Measurements from ENCODE around the gene OSM. TPM values are rescaled to one million over a fixed set of nuclear protein-coding genes. Genes with fewer than 3 reads are reported as not detected.
"Not testable (repeated sequence)": the region's sequence is repeated elsewhere in the genome, so short reads cannot be mapped to it uniquely, and the experiment has no call there.

OSM gene
- total and polyA plus RNA-seq, 4 donors: 0.39 to 1.9 (median 0.65) TPM

DNA sequence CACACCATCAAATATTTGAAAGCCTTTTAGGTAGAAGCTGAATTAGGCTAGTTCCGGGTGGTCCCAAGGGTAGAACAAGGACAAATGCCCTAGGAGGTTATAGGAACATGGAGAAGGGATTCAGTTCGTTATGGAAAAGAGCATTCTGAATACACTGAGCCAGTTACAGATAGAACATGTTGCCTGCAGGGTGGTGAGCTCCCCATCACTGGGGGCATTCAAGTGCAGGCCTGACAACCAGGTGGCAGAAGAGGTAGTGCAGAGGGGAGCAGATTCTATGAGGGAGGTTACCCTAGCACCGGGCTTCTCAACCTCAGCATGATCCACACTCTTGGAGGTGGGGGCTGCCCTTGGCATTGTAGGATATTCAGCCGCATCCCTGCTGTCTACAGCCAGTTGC, 44.3 kb downstream of the OSM start:
- no peaks in the 10 kb centered on the region for H3K9me3 ChIP-seq (ENCODE audit: control insufficient read depth, insufficient read depth, low read length)
- WGBS (ENCODE audit: insufficient coverage): 74% methylated on average over 2 of the region's 4 CpGs
- peaks cover 15% of the 10 kb centered on the region for H3K4me1 ChIP-seq (ENCODE audit: control insufficient read depth, insufficient read depth, low read length)

GRCh38 chr22:30221121-30221992, 45.3 kb downstream of the OSM start:
- Histone ChIP-seq H3K27me3 (ENCODE audit: control insufficient read depth, insufficient read depth, low read length) (no peaks in the 10 kb centered on the region), H3K9me3 (ENCODE audit: control insufficient read depth, insufficient read depth, low read length) (no peaks in the 10 kb centered on the region), H3K4me1 (ENCODE audit: control insufficient read depth, insufficient read depth, low read length) (peaks cover 18% of the 10 kb centered on the region), H3K27ac (ENCODE audit: low read depth, low read length) (no peak overlapping the region), H3K4me3 (ENCODE audit: low read depth, low read length) (no peak overlapping the region), H3K36me3 (ENCODE audit: control insufficient read depth, insufficient read depth, low read length) (no peaks in the 10 kb centered on the region)
- DNase-seq (ENCODE audit: low read depth in 4 of 6, low spot score in 6 of 6): no peak
- 79% methylated on average over 25 of the region's 26 CpGs for WGBS (ENCODE audit: insufficient coverage)

More for the DNA sequence above, 44.3 kb downstream of the OSM start:
- H3K27me3 ChIP-seq (ENCODE audit: control insufficient read depth, insufficient read depth, low read length): no peaks in the 10 kb centered on the region
- no peak for DNase-seq (ENCODE audit: low read depth in 4 of 6, low spot score in 6 of 6)
- no peak overlapping the region for H3K4me3 ChIP-seq (ENCODE audit: low read depth, low read length)
- H3K36me3 ChIP-seq (ENCODE audit: control insufficient read depth, insufficient read depth, low read length): no peaks in the 10 kb centered on the region
- H3K27ac ChIP-seq (ENCODE audit: low read depth, low read length): no peak overlapping the region

DNA sequence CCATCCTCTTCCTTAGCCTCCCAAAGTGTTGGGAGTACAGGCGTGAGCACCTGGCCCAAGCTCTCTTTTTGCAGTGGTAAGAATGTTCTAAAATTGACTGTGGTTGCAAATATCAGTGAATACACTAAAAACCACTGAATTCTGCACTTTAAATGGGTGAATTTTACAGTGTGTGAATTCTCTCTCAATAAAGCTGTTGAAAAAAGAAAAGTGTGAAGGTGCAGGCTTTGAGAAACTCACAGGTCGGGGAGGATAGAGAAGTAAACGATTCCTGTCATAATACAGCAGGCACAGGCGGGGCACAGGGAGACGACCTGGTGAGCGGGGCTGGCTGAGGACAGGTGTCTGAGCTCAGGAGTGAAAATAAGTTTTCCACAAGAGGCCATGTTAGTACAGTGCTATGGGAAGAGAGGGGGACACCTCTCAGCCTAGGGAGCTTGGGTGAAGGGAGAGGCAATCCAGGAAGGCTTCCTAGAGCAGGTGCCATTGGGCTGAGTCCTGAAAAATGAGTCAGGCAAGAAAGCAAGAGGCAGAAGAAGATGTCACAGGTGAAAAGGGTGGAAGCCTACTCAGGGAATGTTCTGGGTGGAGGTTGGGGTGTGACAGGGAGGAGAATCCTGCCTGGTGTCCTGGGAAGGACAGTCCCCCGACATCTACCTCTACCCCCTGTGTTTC, 46.2 kb downstream of the OSM start:
- Histone ChIP-seq H3K9me3 (ENCODE audit: control insufficient read depth, insufficient read depth, low read length) (no peaks in the 10 kb centered on the region), H3K4me3 (ENCODE audit: low read depth, low read length) (no peak overlapping the region), H3K27me3 (ENCODE audit: control insufficient read depth, insufficient read depth, low read length) (no peaks in the 10 kb centered on the region), H3K27ac (ENCODE audit: low read depth, low read length) (no peak overlapping the region), H3K36me3 (ENCODE audit: control insufficient read depth, insufficient read depth, low read length) (no peaks in the 10 kb centered on the region), H3K4me1 (ENCODE audit: control insufficient read depth, insufficient read depth, low read length) (peaks cover 18% of the 10 kb centered on the region)
- DNase-seq (ENCODE audit: low read depth in 4 of 6, low spot score in 6 of 6): no peak
- 85% methylated on average over 5 of the region's 7 CpGs for WGBS (ENCODE audit: insufficient coverage)

GRCh38 chr22:30219668-30220278, 46.9 kb downstream of the OSM start:
- Histone ChIP-seq H3K4me3 (ENCODE audit: low read depth, low read length) (no peak overlapping the region), H3K4me1 (ENCODE audit: control insufficient read depth, insufficient read depth, low read length) (peaks cover 20% of the 10 kb centered on the region), H3K27ac (ENCODE audit: low read depth, low read length) (no peak overlapping the region), H3K27me3 (ENCODE audit: control insufficient read depth, insufficient read depth, low read length) (no peaks in the 10 kb centered on the region), H3K36me3 (ENCODE audit: control insufficient read depth, insufficient read depth, low read length) (no peaks in the 10 kb centered on the region), H3K9me3 (ENCODE audit: control insufficient read depth, insufficient read depth, low read length) (no peaks in the 10 kb centered on the region)
- no peak for DNase-seq (ENCODE audit: low read depth in 4 of 6, low spot score in 6 of 6)

DNA sequence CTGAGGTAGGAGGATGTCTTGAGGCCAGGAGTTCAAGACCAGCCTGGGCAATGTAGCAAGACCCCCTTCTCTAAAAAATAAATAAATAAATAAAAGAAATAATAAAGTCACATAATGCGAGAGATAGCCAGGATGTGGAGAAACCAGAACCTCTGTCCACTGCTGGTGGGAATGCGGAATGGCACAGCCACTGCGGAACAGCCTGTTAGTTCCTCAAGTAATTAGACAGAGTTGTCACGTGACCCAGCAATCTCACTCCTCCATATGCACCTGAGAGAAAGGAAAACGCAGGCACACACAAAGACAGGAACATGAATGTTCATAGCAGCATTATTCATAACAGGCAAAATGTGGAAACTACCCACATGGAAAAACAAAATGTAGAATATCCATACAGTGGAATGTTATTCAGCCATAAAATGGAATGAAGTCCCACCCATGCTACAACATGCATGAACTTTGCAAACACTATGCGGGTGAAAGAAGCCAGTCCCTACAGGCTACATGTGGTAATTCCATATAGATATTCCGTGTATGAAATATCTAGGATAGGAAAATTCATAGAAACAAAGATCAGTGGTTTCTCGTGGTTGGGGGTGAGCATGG, 47.5 kb downstream of the OSM start:
- WGBS (ENCODE audit: insufficient coverage): no CpG with 5 or more reads among the region's 8 CpGs
- H3K27me3 ChIP-seq (ENCODE audit: control insufficient read depth, insufficient read depth, low read length): no peaks in the 10 kb centered on the region
- H3K36me3 ChIP-seq (ENCODE audit: control insufficient read depth, insufficient read depth, low read length): no peaks in the 10 kb centered on the region

GRCh38 chr22:30217698-30218560, 48.7 kb downstream of the OSM start:
- Histone ChIP-seq H3K27ac (ENCODE audit: low read depth, low read length) (peak overlapping the region; percentile 78), H3K9me3 (ENCODE audit: control insufficient read depth, insufficient read depth, low read length) (no peaks in the 10 kb centered on the region), H3K27me3 (ENCODE audit: control insufficient read depth, insufficient read depth, low read length) (no peaks in the 10 kb centered on the region), H3K4me1 (ENCODE audit: control insufficient read depth, insufficient read depth, low read length) (peaks cover 28% of the 10 kb centered on the region), H3K36me3 (ENCODE audit: control insufficient read depth, insufficient read depth, low read length) (no peaks in the 10 kb centered on the region), H3K4me3 (ENCODE audit: low read depth, low read length) (no peak overlapping the region)
- DNase-seq (ENCODE audit: low read depth in 4 of 6, low spot score in 6 of 6): peak in 2 of 6 donors; percentile 48 to 71
- WGBS (ENCODE audit: insufficient coverage): 43% methylated on average over 23 of the region's 23 CpGs

More for the DNA sequence above, 47.5 kb downstream of the OSM start:
- DNase-seq (ENCODE audit: low read depth in 4 of 6, low spot score in 6 of 6): no peak
- Histone ChIP-seq H3K4me3 (ENCODE audit: low read depth, low read length) (no peak overlapping the region), H3K27ac (ENCODE audit: low read depth, low read length) (no peak overlapping the region), H3K9me3 (ENCODE audit: control insufficient read depth, insufficient read depth, low read length) (no peaks in the 10 kb centered on the region), H3K4me1 (ENCODE audit: control insufficient read depth, insufficient read depth, low read length) (peaks cover 26% of the 10 kb centered on the region)

GRCh38 chr22:30216710-30217109, 49.9 kb downstream of the OSM start:
- DNase-seq (ENCODE audit: low read depth in 4 of 6, low spot score in 6 of 6): no peak
- Histone ChIP-seq H3K9me3 (ENCODE audit: control insufficient read depth, insufficient read depth, low read length) (no peaks in the 10 kb centered on the region), H3K27me3 (ENCODE audit: control insufficient read depth, insufficient read depth, low read length) (no peaks in the 10 kb centered on the region), H3K36me3 (ENCODE audit: control insufficient read depth, insufficient read depth, low read length) (no peaks in the 10 kb centered on the region), H3K4me1 (ENCODE audit: control insufficient read depth, insufficient read depth, low read length) (peaks cover 31% of the 10 kb centered on the region), H3K27ac (ENCODE audit: low read depth, low read length) (no peak overlapping the region), H3K4me3 (ENCODE audit: low read depth, low read length) (no peak overlapping the region)
- 91% methylated on average over 7 of the region's 10 CpGs for WGBS (ENCODE audit: insufficient coverage)

DNA sequence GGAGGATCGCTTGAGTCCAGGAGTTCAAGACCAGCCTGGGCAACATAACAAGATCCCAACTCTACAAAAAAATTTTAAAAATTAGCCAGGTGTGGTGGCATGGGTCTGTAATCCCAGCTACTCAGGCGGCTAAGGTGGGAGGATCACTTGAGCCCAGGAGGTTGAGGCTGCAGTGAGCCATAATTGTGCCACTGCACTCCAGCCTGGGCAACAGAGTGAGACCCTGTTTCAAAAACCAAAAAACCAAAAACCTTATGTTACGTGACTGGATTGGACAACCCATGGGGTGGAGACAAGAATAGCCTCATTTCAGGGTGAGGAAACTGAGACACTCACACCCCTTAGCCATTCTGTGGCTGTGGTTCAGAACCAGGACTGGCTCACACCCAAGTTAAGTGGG, 50.4 kb downstream of the OSM start:
- whole genome bisulfite sequencing (ENCODE audit: insufficient coverage): 100% methylated on average over 2 of the region's 3 CpGs
- H3K9me3 ChIP-seq (ENCODE audit: control insufficient read depth, insufficient read depth, low read length); H3K27me3 ChIP-seq (ENCODE audit: control insufficient read depth, insufficient read depth, low read length); H3K27ac ChIP-seq (ENCODE audit: low read depth, low read length); H3K36me3 ChIP-seq (ENCODE audit: control insufficient read depth, insufficient read depth, low read length); DNase-seq (ENCODE audit: low read depth in 4 of 6, low spot score in 6 of 6); H3K4me3 ChIP-seq (ENCODE audit: low read depth, low read length): not testable (repeated sequence)
- H3K4me1 ChIP-seq (ENCODE audit: control insufficient read depth, insufficient read depth, low read length): peaks cover 31% of the 10 kb centered on the region

Data from spinal cord (tissue), 10 donors.